H1 (cell line): ENCODE data around the gene CTBP2. TPM values are rescaled to one million over a fixed set of nuclear protein-coding genes. Genes with fewer than 3 reads are reported as not detected.

Experiments
- CTCF ChIA-PET: fragments of 300-600 bp; sonication (Branson Sonifier 250); formaldehyde crosslinking; loops from one replicate; lab custom pipeline; 2021; ENCODE audit not compliant: partially characterized antibody; lab: Charles Lee
- POLR2A ChIA-PET: fragments of 300-600 bp; sonication (Branson Sonifier 250); formaldehyde crosslinking; loops from one replicate; lab custom pipeline; 2021; ENCODE audit warnings: inconsistent platforms; ENCODE audit not compliant: partially characterized antibody; lab: Charles Lee
- DNase-seq, 2 experiments: peaks; one replicate each; pipeline versions ENCODE4 v3.0.0 to v3.0.0-alpha.2; 2010 to 2022; ENCODE audit warnings: low spot score in 2 of 2, low read depth in 1 of 2, mixed read lengths in 1 of 2
- FAIRE-seq: peaks from 2 replicates; lab custom pipeline; 2011; peaks lifted over from hg19 to GRCh38; lab: Jason Lieb, UNC
- H2AFZ ChIP-seq: 2 replicates; pipeline ENCODE4 v1.8.1; 2012; ENCODE audit warnings: low read length, inconsistent platforms
- H2AK5ac ChIP-seq: 2 replicates; pipeline ENCODE4 v1.6.1; 2013; ENCODE audit warnings: low read depth, low read length
- H2BK120ac ChIP-seq: replicated peaks from 2 replicates; pipeline ENCODE3; 2013; ENCODE audit warnings: low read depth, low read length, inconsistent platforms
- H2BK12ac ChIP-seq: 2 replicates; pipeline ENCODE4 v1.6.1; 2013; ENCODE audit warnings: low read depth, low read length
- H2BK15ac ChIP-seq: 2 replicates; pipeline ENCODE4 v1.6.1; 2013; ENCODE audit warnings: low read length
- H2BK20ac ChIP-seq: 2 replicates; pipeline ENCODE4 v1.6.1; 2013; ENCODE audit warnings: low read length
- H2BK5ac ChIP-seq: 2 replicates; pipeline ENCODE4 v1.6.1; 2013; ENCODE audit warnings: low read depth, low read length
- H3K14ac ChIP-seq: 2 replicates; pipeline ENCODE4 v1.6.1; 2013; ENCODE audit warnings: inconsistent platforms; ENCODE audit not compliant: insufficient read length
- H3K18ac ChIP-seq: 2 replicates; pipeline ENCODE4 v1.6.1; 2013; ENCODE audit warnings: low read length; ENCODE audit errors: extremely low read depth
- H3K23ac ChIP-seq: 2 replicates; pipeline ENCODE4 v1.6.1; 2013; ENCODE audit warnings: inconsistent platforms; ENCODE audit not compliant: insufficient read length
- H3K23me2 ChIP-seq: 2 replicates; pipeline ENCODE4 v1.6.1; 2013; ENCODE audit warnings: low read depth, low read length
- H3K27ac ChIP-seq: 2 replicates; pipeline ENCODE4 v1.6.1; 2011; ENCODE audit warnings: low read depth, low read length, inconsistent platforms
- H3K27me3 ChIP-seq, 4 experiments: replicated peaks in 1 of 4; 1 replicate in 1 of 4; 2 replicates in 3 of 4; pipeline versions ENCODE4 v1.6.1 to v1.8.1; 2011 to 2013; ENCODE audit warnings: low read length in 3 of 4, mild to moderate bottlenecking in 3 of 4, inconsistent platforms in 2 of 4, mixed read lengths in 2 of 4, moderate library complexity in 1 of 4; ENCODE audit not compliant: control insufficient read depth in 3 of 4, insufficient read depth in 3 of 4; ENCODE audit errors: extremely low read depth in 1 of 4
- H3K36me3 ChIP-seq, 4 experiments: 2 replicates each; pipeline versions ENCODE4 v1.6.1 to v1.8.1; 2011 to 2013; ENCODE audit warnings: mild to moderate bottlenecking in 4 of 4, low read length in 3 of 4, moderate library complexity in 2 of 4, control low read depth in 1 of 4, inconsistent platforms in 1 of 4; ENCODE audit not compliant: insufficient read depth in 4 of 4, control insufficient read depth in 2 of 4
- H3K4ac ChIP-seq: replicated peaks from 2 replicates; pipeline ENCODE3; 2013; ENCODE audit warnings: low read length, low read depth, mixed read lengths, inconsistent platforms; ENCODE audit not compliant: insufficient read length
- H3K4me1 ChIP-seq, 4 experiments: replicated peaks in 1 of 4; 1 replicate in 1 of 4; 2 replicates in 3 of 4; pipeline versions ENCODE4 v1.6.1 to v1.8.1; 2011 to 2013; ENCODE audit warnings: low read length in 3 of 4, inconsistent platforms in 2 of 4, mixed read lengths in 1 of 4; ENCODE audit not compliant: insufficient read depth in 4 of 4, control insufficient read depth in 3 of 4
- H3K4me2 ChIP-seq, 2 experiments: 2 replicates each; pipeline versions ENCODE4 v1.6.1 to v1.8.1; 2011 to 2013; ENCODE audit warnings: low read depth in 2 of 2, low read length in 2 of 2, control low read depth in 1 of 2, inconsistent platforms in 1 of 2, mild to moderate bottlenecking in 1 of 2; ENCODE audit not compliant: insufficient read depth in 1 of 2
- H3K4me3 ChIP-seq, 4 experiments: fragments of 200-600, 300-600 bp in 1 of 4; sonication (generic), shearing (Covaris generic), sonication (Bioruptor Twin) in 1 of 4; 2 replicates each; pipeline versions ENCODE4 v1.5.1 to v1.8.1; 2011 to 2016; ENCODE audit warnings: low read length in 4 of 4, low read depth in 3 of 4, control low read depth in 2 of 4, inconsistent platforms in 2 of 4, mild to moderate bottlenecking in 2 of 4, mixed read lengths in 1 of 4, moderate library complexity in 1 of 4; ENCODE audit not compliant: insufficient read depth in 2 of 4; ENCODE audit errors: extremely low read depth in 1 of 4
- H3K56ac ChIP-seq: replicated peaks from 2 replicates; pipeline ENCODE3; 2013; ENCODE audit warnings: low read depth, mild to moderate bottlenecking, mixed read lengths, low read length, inconsistent platforms; ENCODE audit not compliant: insufficient read length
- H3K79me1 ChIP-seq: 2 replicates; pipeline ENCODE4 v1.6.1; 2013; ENCODE audit warnings: low read depth, low read length, control low read depth
- H3K79me2 ChIP-seq, 2 experiments: 2 replicates each; pipeline versions ENCODE4 v1.6.1 to v1.8.1; 2012 to 2013; ENCODE audit warnings: low read length in 2 of 2, mild to moderate bottlenecking in 2 of 2, inconsistent platforms in 1 of 2; ENCODE audit not compliant: insufficient read depth in 2 of 2, control insufficient read depth in 1 of 2
- H3K9ac ChIP-seq, 4 experiments: replicated peaks in 1 of 4; 1 replicate in 1 of 4; 2 replicates in 3 of 4; pipeline versions ENCODE4 v1.6.1 to v1.8.1; 2011 to 2013; ENCODE audit warnings: low read depth in 3 of 4, low read length in 3 of 4, control low read depth in 2 of 4, mild to moderate bottlenecking in 2 of 4, moderate library complexity in 2 of 4, inconsistent platforms in 1 of 4; ENCODE audit errors: extremely low read depth in 1 of 4
- H3K9me3 ChIP-seq, 2 experiments: 2 replicates each; pipeline versions ENCODE4 v1.6.1 to v1.8.1; 2012 to 2013; ENCODE audit warnings: mild to moderate bottlenecking in 2 of 2, moderate library complexity in 2 of 2, control low read depth in 1 of 2, inconsistent platforms in 1 of 2, low read depth in 1 of 2, low read length in 1 of 2, mixed read lengths in 1 of 2; ENCODE audit not compliant: insufficient read depth in 2 of 2
- H4K20me1 ChIP-seq, 2 experiments: replicated peaks in 1 of 2; 2 replicates each; pipeline versions ENCODE3 to v1.8.1; 2011 to 2013; ENCODE audit warnings: inconsistent platforms in 2 of 2, low read length in 2 of 2, mild to moderate bottlenecking in 1 of 2; ENCODE audit not compliant: insufficient read depth in 2 of 2, control insufficient read depth in 1 of 2
- H4K5ac ChIP-seq: 2 replicates; pipeline ENCODE4 v1.6.1; 2013; ENCODE audit warnings: low read length, low read depth, mixed read lengths, inconsistent platforms; ENCODE audit not compliant: insufficient read length
- H4K8ac ChIP-seq: 2 replicates; pipeline ENCODE4 v1.8.0; 2013; ENCODE audit warnings: mild to moderate bottlenecking, moderate library complexity, low read length, inconsistent platforms; ENCODE audit not compliant: insufficient read depth; ENCODE audit errors: extremely low read depth
- H4K91ac ChIP-seq: replicated peaks from 2 replicates; pipeline ENCODE3; 2013; ENCODE audit warnings: low read length, mixed read lengths, inconsistent platforms; ENCODE audit not compliant: insufficient read length
- E2F6 ChIP-seq: IDR thresholded peaks from 2 replicates; pipeline ENCODE4 v1.6.1; 2012; ENCODE audit warnings: inconsistent platforms
- GABPA ChIP-seq: IDR thresholded peaks from 2 replicates; pipeline ENCODE4 v1.6.1; 2011; ENCODE audit warnings: mild to moderate bottlenecking, low read length, moderate library complexity, borderline replicate concordance; ENCODE audit not compliant: insufficient read depth
- HDAC6 ChIP-seq: IDR thresholded peaks from one replicate; pipeline ENCODE4 v1.7.1; 2012; ENCODE audit warnings: low read depth, mild to moderate bottlenecking, inconsistent platforms, low read length, moderate library complexity
- JUND ChIP-seq: IDR thresholded peaks from 2 replicates; pipeline ENCODE4 v1.6.1; 2011; ENCODE audit warnings: mild to moderate bottlenecking, improper control_type of control experiment, low read length
- KDM5A ChIP-seq: fragments of 200-600 bp; IDR thresholded peaks from 2 replicates; pipeline ENCODE4 v1.7.1; 2012; ENCODE audit warnings: mild to moderate bottlenecking, low read length, inconsistent platforms, mixed read lengths
- NRF1 ChIP-seq: IDR thresholded peaks from 2 replicates; pipeline ENCODE4 v1.6.1; 2011; ENCODE audit warnings: mild to moderate bottlenecking, low read depth, low read length, improper control_type of control experiment
- PHF8 ChIP-seq: fragments of 200-600 bp; sonication (generic); conservative IDR thresholded peaks from 2 replicates; pipeline ENCODE4 v1.7.1; 2012; ENCODE audit warnings: low read depth, mild to moderate bottlenecking, inconsistent platforms, low read length, moderate library complexity
- POLR2A ChIP-seq, 2 experiments: IDR thresholded peaks; 1 replicate in 1 of 2; 2 replicates in 1 of 2; pipeline ENCODE4 v1.6.1; 2011; ENCODE audit warnings: low read depth in 2 of 2, low read length in 2 of 2, mild to moderate bottlenecking in 2 of 2; ENCODE audit errors: control extremely low read depth in 1 of 2
- RXRA ChIP-seq: IDR thresholded peaks from 2 replicates; pipeline ENCODE4 v1.6.1; 2011; ENCODE audit warnings: low read depth, mild to moderate bottlenecking, low read length, moderate library complexity; ENCODE audit not compliant: insufficient read depth
- SAP30 ChIP-seq: fragments of 300-600 bp; sonication (generic); IDR thresholded peaks from 2 replicates; pipeline ENCODE4 v1.7.1; 2012; ENCODE audit warnings: low read length, moderate library complexity, mild to moderate bottlenecking, inconsistent platforms; ENCODE audit not compliant: insufficient read depth, insufficient replicate concordance
- TAF7 ChIP-seq: optimal IDR thresholded peaks from 2 replicates; pipeline ENCODE3; 2011; ENCODE audit warnings: low read depth, mild to moderate bottlenecking, inconsistent platforms, low read length, moderate library complexity, borderline replicate concordance
- TEAD4 ChIP-seq: IDR thresholded peaks from 2 replicates; pipeline ENCODE4 v1.6.1; 2012; ENCODE audit warnings: low read depth, low read length, inconsistent platforms, mixed read lengths
- WGBS, 2 experiments: shearing (Covaris generic) in 1 of 2; methylation state at CpG; one replicate each; pipeline versions ENCODE4 v1.1.6 to v1.1.7; 2013 to 2015; ENCODE audit warnings: low lambda C conversion rate in 2 of 2, mixed read lengths in 2 of 2, inconsistent platforms in 1 of 2, low coverage in 1 of 2, missing lambda C conversion rate in 1 of 2; ENCODE audit not compliant: insufficient replicate concordance in 2 of 2, insufficient coverage in 1 of 2, insufficient read length in 1 of 2; ENCODE audit errors: extremely low coverage in 1 of 2, missing lambda C conversion rate in 1 of 2; 5-methylcytosine and 5-hydroxymethylcytosine counted together
- polyA plus RNA-seq, 7 experiments: library from polyadenylated mRNA; depleted of rRNA in 3 of 7; stranded (reverse) in 5 of 7; unstranded in 2 of 7; fragments of >200 nt in 5 of 7; fragments of 200-250 nt in 2 of 7; gene quantifications; 1 replicate in 5 of 7; 2 replicates in 1 of 7; 4 replicates in 1 of 7; pipeline versions ENCODE4 v1.2.1 to v1.2.3, GENCODE V29; 2011 to 2013; ENCODE audit warnings: missing spikeins in 2 of 7, mixed read lengths in 2 of 7
- total RNA-seq: library from RNA; stranded (reverse); fragmentation: NEBNext Ultra II Directional; extraction: Animal tissue kit (Norgen Biotek cat#: 25700); gene quantifications from 2 replicates; pipeline ENCODE4 v1.2.1, GENCODE V29; 2021

CTBP2 gene
- total and polyA plus RNA-seq, 2 of the 8 experiments (the other 6 are each of a cell fraction or from before 2014, with no cell fraction given) = 208 to 221 TPM

DNA sequence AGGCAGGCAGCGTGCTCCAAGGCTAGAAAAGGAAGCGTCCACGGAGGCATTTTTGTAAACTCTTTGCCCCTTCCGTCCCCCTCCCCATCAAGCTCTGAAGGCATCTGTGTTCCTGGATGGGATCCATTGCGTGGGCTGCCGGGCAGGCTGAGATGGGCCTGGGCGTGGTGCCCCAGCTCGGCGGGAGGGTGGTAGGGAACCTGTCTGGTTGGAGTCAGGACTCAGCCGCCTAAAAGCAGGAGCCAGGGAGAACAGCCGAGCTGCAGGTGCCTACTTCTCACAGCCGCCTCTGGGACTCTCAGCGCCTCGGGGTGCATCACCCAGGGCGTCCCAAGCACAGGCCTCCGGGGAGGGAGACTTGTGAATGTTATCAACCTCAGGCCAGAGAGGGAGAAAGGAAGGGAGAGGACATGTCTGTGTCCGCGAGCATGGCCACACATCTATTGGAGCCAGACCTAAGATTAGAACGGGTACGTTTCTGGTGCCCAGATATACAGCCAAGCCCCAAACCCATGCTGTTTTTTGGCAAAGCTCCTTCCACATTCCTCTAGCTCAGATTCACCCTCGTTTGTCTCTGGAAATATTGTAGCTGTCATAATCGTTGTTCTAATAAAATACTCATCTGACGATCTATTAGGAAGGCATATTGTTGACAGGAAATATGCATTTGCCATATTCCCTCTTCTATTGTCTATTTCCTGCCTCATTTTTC is 48.6 kb upstream of the CTBP2 start:
- no peak overlapping the region for H2AFZ ChIP-seq
- TF ChIP-seq HDAC6 = no peak
- TF ChIP-seq TAF7 = no peak
- TF ChIP-seq RXRA = no peak
- TF ChIP-seq POLR2A (IDR thresholded peaks at IDR 0.05; ENCODE audit: control extremely low read depth in 1 of 2, low read depth in 2 of 2, low read length in 2 of 2) = no peak
- TF ChIP-seq JUND = no peak
- TF ChIP-seq NRF1 = no peak
- no peak for TF ChIP-seq PHF8
- no peak for TF ChIP-seq GABPA
- TF ChIP-seq SAP30 = no peak
- no peak for TF ChIP-seq E2F6
- no peak for TF ChIP-seq TEAD4
- TF ChIP-seq KDM5A = no peak

More for the DNA sequence above, 48.6 kb upstream of the CTBP2 start:
- H2BK15ac ChIP-seq = no peak overlapping the region
- H3K4me2 ChIP-seq = no peak overlapping the region
- no peak overlapping the region for H2BK5ac ChIP-seq
- no peak overlapping the region for H3K14ac ChIP-seq
- no peak for FAIRE-seq
- no peak overlapping the region for H3K9ac ChIP-seq
- H2BK12ac ChIP-seq = no peak overlapping the region
- H2AK5ac ChIP-seq = no peak overlapping the region
- DNase-seq = no peak
- H4K8ac ChIP-seq = no peak overlapping the region
- ChIA-PET CTCF (interaction anchor here (1.2 kb wide), 1 partner anchor 10 kb away, joined by 4 read pairs; no protein-coding TSS in a partner anchor), POLR2A (interaction anchor here (0.6 kb wide), 1 partner anchor 8 kb away, joined by 4 read pairs; no protein-coding TSS in a partner anchor)
- no peak overlapping the region for H3K23ac ChIP-seq
- no peak overlapping the region for H3K56ac ChIP-seq
- no peaks in the 10 kb centered on the region for H3K79me1 ChIP-seq
- no peak overlapping the region for H2BK120ac ChIP-seq
- no peak overlapping the region for H3K4ac ChIP-seq
- no peak overlapping the region for H4K91ac ChIP-seq
- no peaks in the 10 kb centered on the region for H4K20me1 ChIP-seq
- no peaks in the 10 kb centered on the region for H3K9me3 ChIP-seq
- no peaks in the 10 kb centered on the region for H3K23me2 ChIP-seq
- no peak overlapping the region for H4K5ac ChIP-seq
- H3K4me1 ChIP-seq = no peaks in the 10 kb centered on the region; a peak in 1 of 7 replicates
- no peaks in the 10 kb centered on the region for H3K36me3 ChIP-seq
- no peak overlapping the region for H2BK20ac ChIP-seq
- no peaks in the 10 kb centered on the region; a peak in 2 of 7 replicates for H3K27me3 ChIP-seq
- no peak overlapping the region for H3K4me3 ChIP-seq
- no peaks in the 10 kb centered on the region for H3K79me2 ChIP-seq
- no peak overlapping the region for H3K27ac ChIP-seq
- 90% methylated on average over 20 of the region's 23 CpGs; no CpG with 5 or more reads in 1 of the 2 experiments for WGBS, 2 experiments
- H3K18ac ChIP-seq = no peak overlapping the region
